SJCRH30 (cell line): ENCODE data around the gene CSF1. TPM values are rescaled to one million over a fixed set of nuclear protein-coding genes. Genes with fewer than 3 reads are reported as not detected.

Experiments
- DNase-seq, 2 experiments: peaks; one replicate each; pipeline ENCODE4 v3.0.0-alpha.2; 2015 to 2020
- H3K27ac ChIP-seq: fragments of 250-450 bp; sonication (Bioruptor Pico); 2 replicates; pipeline ENCODE4 v1.5.1; 2020; ENCODE audit warnings: mild to moderate bottlenecking, moderate library complexity
- H3K27me3 ChIP-seq: fragments of 250-450 bp; sonication (Bioruptor Pico); 2 replicates; pipeline ENCODE4 v1.5.1; 2020; ENCODE audit warnings: mild to moderate bottlenecking, moderate library complexity
- H3K36me3 ChIP-seq: fragments of 250-450 bp; sonication (Bioruptor Pico); 2 replicates; pipeline ENCODE4 v1.5.1; 2020; ENCODE audit warnings: mild to moderate bottlenecking, moderate library complexity
- H3K4me1 ChIP-seq: fragments of 250-450 bp; sonication (Bioruptor Pico); 2 replicates; pipeline ENCODE4 v1.5.1; 2020; ENCODE audit warnings: mild to moderate bottlenecking, moderate library complexity
- H3K4me3 ChIP-seq: fragments of 250-450 bp; sonication (Bioruptor Pico); 2 replicates; pipeline ENCODE4 v1.5.1; 2020; ENCODE audit warnings: mild to moderate bottlenecking, moderate library complexity
- H3K9me3 ChIP-seq: fragments of 250-450 bp; sonication (Bioruptor Pico); replicated peaks from 2 replicates; pipeline ENCODE4 v1.5.1; 2020; ENCODE audit warnings: mild to moderate bottlenecking, moderate library complexity
- total RNA-seq: library from RNA; depleted of rRNA; stranded (reverse); fragments of >200 nt; shearing (Covaris generic); gene quantifications from 2 replicates; pipeline ENCODE4 v1.2.3, GENCODE V29; 2014; rRNA removed

Gene CSF1
- total RNA-seq, 1 experiment from 2014 or later: 0.77 TPM

- H3K4me3 ChIP-seq: no peak overlapping the region
- H3K27me3 ChIP-seq: no peaks in the 10 kb centered on the region; the same call in 1 of the 2 replicates
- H3K27ac ChIP-seq: no peak overlapping the region
- no peaks in the 10 kb centered on the region for H3K36me3 ChIP-seq
- no peak for DNase-seq
- H3K9me3 ChIP-seq: no peaks in the 10 kb centered on the region
- H3K4me1 ChIP-seq: peaks cover 11% of the 10 kb centered on the region; the same call in 1 of the 2 replicates
Measured at GRCh38 chr1:109977225-109977624, 66.6 kb downstream of the CSF1 start.

GRCh38 chr1:109977657-109978378 is 67.2 kb downstream of the CSF1 start:
- Histone ChIP-seq H3K36me3 (no peaks in the 10 kb centered on the region), H3K4me3 (no peak overlapping the region), H3K27me3 (no peaks in the 10 kb centered on the region; the same call in 1 of the 2 replicates), H3K4me1 (peaks cover 11% of the 10 kb centered on the region; the same call in 1 of the 2 replicates), H3K27ac (no peak overlapping the region), H3K9me3 (no peaks in the 10 kb centered on the region)
- no peak for DNase-seq

GRCh38 chr1:109978761-109979488 is 68.3 kb downstream of the CSF1 start:
- no peaks in the 10 kb centered on the region for H3K9me3 ChIP-seq
- no peak overlapping the region for H3K4me3 ChIP-seq
- H3K36me3 ChIP-seq: no peaks in the 10 kb centered on the region
- no peaks in the 10 kb centered on the region; the same call in 1 of the 2 replicates for H3K27me3 ChIP-seq
- DNase-seq: no peak
- peaks cover 11% of the 10 kb centered on the region; the same call in 1 of the 2 replicates for H3K4me1 ChIP-seq
- no peak overlapping the region for H3K27ac ChIP-seq

GRCh38 chr1:109979489-109980091 is 68.9 kb downstream of the CSF1 start:
- H3K27ac ChIP-seq: no peak overlapping the region
- no peak for DNase-seq
- H3K36me3 ChIP-seq: no peaks in the 10 kb centered on the region
- H3K4me3 ChIP-seq: no peak overlapping the region
- H3K4me1 ChIP-seq: peaks cover 11% of the 10 kb centered on the region; the same call in 1 of the 2 replicates
- no peaks in the 10 kb centered on the region for H3K9me3 ChIP-seq
- no peaks in the 10 kb centered on the region; the same call in 1 of the 2 replicates for H3K27me3 ChIP-seq

Other genes with a start within 250 kb of the CSF1 start
- 3.4 and 5.9 TPM in 2 replicates for gene GSTM2, start 242.8 kb upstream of the CSF1 start, total RNA-seq
- not detected in 2 replicates for gene GSTM1, start 223.0 kb upstream of the CSF1 start, total RNA-seq
- gene GSTM5, start 198.6 kb upstream of the CSF1 start, total RNA-seq: 0.02 TPM in 1 of 2 replicates, not detected in the other
- gene GSTM3, start 169.8 kb upstream of the CSF1 start, total RNA-seq: 31.4 and 32.1 TPM in 2 replicates
- not detected in 2 replicates for gene EPS8L3, start 146.9 kb upstream of the CSF1 start, total RNA-seq
- gene AHCYL1, start 73.9 kb downstream of the CSF1 start, total RNA-seq: 41.5 and 44.4 TPM in 2 replicates
- gene STRIP1, start 123.8 kb downstream of the CSF1 start, total RNA-seq: 30.3 and 35.1 TPM in 2 replicates
- not detected in 2 replicates for gene ALX3, start 159.8 kb downstream of the CSF1 start, total RNA-seq
- gene UBL4B, start 201.6 kb downstream of the CSF1 start, total RNA-seq: not detected in 2 replicates
- gene SLC6A17, start 239.6 kb downstream of the CSF1 start, total RNA-seq: not detected in 2 replicates